Hippocampal formation (tissue), 2 donors: ENCODE results near the gene ITCH.

ENCODE experiments used
- DNase-seq, 2 donors: peaks; one replicate each; lab custom pipeline; 2025; lab: John Stamatoyannopoulos, UW

The ITCH gene

DNA sequence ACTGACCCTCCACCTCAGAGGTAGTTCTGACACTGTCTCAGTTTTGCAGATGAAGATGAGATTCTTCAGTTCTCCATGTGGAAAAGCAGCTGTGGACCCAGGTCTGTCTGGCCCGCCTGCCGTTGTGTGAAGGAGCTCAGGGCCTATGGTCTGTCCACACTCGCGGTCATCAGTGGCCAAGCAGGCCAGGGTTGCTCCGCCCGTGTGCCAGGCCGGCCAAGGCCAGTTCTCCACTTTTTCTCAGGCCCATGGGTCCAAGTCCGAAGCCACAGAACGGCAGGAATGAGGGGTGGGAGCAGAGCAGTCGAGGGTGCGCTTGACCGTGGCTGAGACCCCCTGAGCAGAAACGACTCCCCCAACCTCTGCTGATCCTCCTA lies 186.8 kb downstream of the ITCH start:
- DNase-seq = no peak

DNA sequence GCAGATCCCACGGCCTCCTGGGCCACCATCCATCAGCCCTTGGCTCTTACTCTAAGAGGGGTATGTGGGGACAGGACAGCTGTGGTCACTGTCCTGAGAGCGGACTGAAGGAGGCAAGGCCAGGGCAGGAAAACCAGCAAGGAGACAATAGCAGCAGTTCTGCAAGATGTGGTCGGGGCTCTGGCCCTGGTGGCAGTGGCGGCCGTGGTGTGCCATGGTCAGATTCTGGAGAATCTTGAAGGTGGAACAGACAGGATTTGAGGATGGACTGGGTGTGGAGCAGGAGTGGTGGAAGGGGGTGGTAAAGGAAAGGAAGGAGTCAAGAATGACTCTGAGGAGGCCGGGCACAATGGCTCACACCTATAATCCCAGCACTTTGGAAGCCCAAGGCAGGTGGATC lies 189.5 kb downstream of the ITCH start:
- DNase-seq = no peak

GRCh38 chr20:34553366-34553867 lies 190.3 kb downstream of the ITCH start:
- no peak for DNase-seq

DNA sequence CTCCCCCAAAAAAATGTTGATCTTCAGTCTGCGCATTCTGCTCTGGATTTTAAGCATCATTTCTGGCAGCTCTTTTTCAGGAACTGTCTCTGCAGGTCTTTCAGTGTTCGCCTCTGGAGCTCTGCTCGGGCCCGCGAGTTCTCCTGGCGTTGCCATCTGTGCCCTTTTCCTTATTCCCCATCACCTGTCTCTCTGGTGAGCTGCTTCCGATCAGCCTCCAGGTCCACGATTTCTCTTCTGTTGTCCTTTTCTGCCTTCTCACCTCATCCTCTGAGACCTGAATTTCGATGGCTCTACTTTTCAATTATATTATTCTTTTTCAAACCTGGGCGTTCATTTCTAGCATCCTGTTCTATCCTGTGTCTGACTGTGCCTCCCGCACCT lies 194.9 kb downstream of the ITCH start:
- no peak for DNase-seq

DNA sequence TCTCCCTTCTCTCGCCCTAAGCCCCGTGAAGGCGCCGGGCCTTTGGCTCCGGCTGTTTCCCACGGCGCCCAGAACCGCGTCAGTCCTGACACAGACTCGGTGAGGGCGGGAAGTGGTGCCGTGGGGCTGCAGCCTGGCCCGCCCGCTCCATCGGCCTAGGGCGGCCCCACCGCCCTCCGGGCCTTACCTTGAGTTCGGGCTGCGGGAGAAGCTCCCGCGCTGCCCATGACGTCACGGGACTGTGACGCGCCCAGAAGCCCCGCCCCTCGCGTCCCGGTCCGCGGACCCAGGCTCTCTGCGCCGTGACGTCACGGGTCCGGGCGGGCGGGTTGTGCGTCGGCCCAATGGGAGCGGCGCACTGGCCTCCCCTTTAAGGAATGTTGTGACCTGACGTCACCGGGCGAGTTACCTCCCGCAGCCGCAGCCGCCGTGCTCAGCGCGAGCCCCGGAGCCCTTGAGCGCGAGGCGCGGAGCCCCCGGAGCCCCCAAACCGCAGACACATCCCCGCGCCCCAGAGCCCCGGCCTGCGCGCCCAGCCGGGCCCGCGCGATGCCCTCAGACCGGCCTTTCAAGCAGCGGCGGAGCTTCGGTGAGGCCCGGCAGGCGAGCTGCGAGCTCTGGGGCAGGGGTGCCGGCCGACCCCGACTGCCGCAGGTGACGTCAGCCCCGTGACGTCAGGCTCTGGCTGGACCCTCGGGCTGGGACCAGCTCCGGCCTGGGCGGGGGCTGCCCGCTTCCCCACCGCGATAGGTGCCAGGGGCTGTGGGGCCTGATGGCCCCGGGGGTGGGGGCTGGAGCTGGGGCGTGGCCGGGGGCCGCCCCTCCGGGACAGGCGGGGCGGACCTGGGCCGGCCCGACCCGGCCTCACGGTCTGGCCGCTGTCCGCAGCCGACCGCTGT lies 195.5 kb downstream of the ITCH start, which contains the start of gene MAP1LC3A:
Gene MAP1LC3A, plus strand, starts transcription at position 399 of the 899 bp plus-strand sequence. Its CDS starts 151 bp downstream, at position 550.
- peak; percentile 80 to 82 for DNase-seq

- peak in 1 of 2 donors; percentile 7 for DNase-seq
Observed at GRCh38 chr20:34559311-34560140, 196.5 kb downstream of the ITCH start.

DNA sequence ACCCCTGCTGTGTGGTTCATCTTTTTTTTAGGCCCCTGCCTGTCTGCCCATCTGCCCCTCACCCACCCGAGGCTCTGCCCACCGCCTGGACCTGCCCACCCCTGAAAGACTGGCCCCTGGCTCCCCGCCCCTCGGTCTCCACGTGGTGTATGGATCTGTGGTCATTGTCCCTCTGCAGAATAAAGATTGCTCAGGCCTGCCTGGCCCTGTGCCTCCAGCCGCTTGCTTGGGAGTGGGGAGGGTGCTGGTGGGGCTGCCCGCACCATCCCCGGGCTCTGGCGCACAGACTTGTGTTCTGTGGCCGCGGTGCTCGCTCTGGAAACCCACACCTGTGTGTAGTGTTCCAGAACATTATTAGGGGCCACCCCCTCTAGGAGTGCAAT lies 197.1 kb downstream of the ITCH start:
- peak; percentile 33 to 59 for DNase-seq

GRCh38 chr20:34560614-34561013 lies 197.5 kb downstream of the ITCH start:
- DNase-seq = no peak
